Adipose tissue (tissue), 3 donors: ENCODE measurements around the gene ZBTB37. TPM values are rescaled to one million over a fixed set of nuclear protein-coding genes. Genes with fewer than 3 reads are reported as not detected.
"Not testable (repeated sequence)": the region's sequence is repeated elsewhere in the genome, so short reads cannot be mapped to it uniquely, and the experiment has no call there.

ENCODE experiments used
- H3K27ac ChIP-seq: one replicate; pipeline ENCODE4 v1.5.1; 2013; ENCODE audit warnings: low read depth, low read length
- WGBS, 3 donors: extraction: QIAGEN DNeasy Blood & Tissue Kit; methylation state at CpG; one replicate each; pipeline ENCODE4 v1.1.7; 2013; 5-methylcytosine and 5-hydroxymethylcytosine counted together
- polyA plus RNA-seq, 3 donors: library from polyadenylated mRNA; stranded (reverse); fragments of 200-250 nt; gene quantifications; one replicate each; pipeline ENCODE4 v1.2.3, GENCODE V29; 2013
- donor health status: healthy with polysubstance abuse.
- donor health status: Bipolar disorder and iron deficiency.
- donor health status: healthy.

ZBTB37 gene
- polyA plus RNA-seq, 3 donors, result 0.58 to 1.3 (median 1.1) TPM

GRCh38 chr1:173888749-173889148 lies 20.6 kb downstream of the ZBTB37 start:
- H3K27ac ChIP-seq, result no peak overlapping the region

DNA sequence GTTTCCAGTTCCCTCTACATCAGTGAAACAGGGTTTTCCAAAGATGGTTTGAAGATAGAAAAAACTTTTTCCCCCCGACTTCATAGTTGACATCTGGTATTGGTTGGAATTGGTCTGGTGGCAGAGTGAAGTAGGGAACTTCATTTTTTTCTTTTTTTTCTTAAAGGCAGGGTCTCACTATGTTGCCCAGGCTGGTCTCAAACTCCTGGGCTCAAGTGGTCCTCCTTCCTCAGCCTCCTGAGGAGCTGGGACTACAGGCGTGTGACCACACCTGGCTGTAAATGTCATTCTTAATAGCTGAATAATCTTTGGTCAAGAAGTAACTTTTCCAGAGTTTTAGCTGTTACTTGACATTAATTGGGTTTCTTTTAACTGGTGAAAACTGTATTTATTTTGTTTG lies 21.7 kb downstream of the ZBTB37 start:
- WGBS, 3 donors, result 97 to 99% (median 98%) methylated on average over 2 of the region's 2 CpGs
- no peak overlapping the region for H3K27ac ChIP-seq

DNA sequence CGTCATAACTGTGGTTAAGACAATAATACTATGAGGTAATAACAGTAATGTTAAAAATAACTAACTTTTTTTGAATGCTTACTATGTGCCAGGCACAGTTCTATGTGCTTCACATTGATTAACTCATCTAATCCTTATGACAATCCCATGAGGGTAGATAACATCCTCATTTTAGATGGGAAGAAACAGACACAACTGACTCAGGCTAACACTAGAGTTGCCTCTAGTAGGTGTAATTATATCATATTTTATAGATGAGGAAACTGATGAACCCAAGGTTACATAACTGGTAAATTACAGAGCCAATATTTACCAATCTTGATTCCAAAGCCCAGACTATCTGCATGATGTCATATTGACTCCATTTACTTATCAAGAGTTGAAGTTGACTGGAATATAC lies 25.4 kb downstream of the ZBTB37 start:
- WGBS, 3 donors, result 96 to 100% (median 96%) methylated on average over 1 of the region's 1 CpG
- no peak overlapping the region for H3K27ac ChIP-seq

DNA sequence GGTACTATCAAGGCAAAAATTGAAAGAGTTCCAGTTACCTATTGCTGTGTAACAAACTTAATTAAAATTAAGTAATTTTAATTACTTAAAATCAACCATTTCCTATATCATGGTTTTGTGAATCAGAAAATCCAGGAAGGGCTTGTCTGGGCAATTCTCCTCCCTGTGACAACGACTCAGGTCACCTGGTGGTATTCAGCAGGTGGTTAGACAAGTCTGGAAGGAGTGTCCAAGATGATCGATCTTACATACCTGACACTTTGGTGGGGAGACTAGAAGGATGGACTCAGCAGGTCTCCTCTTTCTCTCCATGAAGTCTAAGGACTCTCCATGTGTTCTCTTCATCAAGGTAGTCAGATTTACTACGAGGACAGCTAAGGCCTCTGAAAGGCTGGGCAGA lies 26.0 kb downstream of the ZBTB37 start:
- H3K27ac ChIP-seq, result no peak overlapping the region
- 72 to 94% (median 75%) methylated on average over 3 of the region's 3 CpGs for WGBS, 3 donors

DNA sequence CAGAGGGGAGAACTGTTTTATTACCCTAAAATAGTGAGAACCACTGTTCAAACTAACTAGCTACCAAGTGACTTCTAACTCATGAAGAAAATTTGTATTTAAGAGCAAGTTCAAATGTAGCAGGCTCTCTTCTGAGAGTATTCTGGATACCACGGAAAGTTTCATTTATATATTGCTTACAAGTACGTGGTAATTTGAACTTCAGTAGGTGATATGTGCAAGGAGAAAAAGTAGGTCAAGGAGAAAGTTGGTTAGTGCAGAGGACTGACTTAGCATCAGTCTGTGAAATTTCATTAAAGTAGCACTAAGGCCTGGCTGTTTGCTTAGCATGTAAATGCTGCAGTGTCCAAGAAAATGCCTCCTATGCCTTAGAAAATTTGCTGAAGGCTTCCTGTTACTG lies 32.2 kb downstream of the ZBTB37 start:
- 43 to 90% (median 80%) methylated on average over 2 of the region's 2 CpGs for WGBS, 3 donors
- no peak overlapping the region for H3K27ac ChIP-seq

GRCh38 chr1:173900992-173901391 lies 32.8 kb downstream of the ZBTB37 start:
- H3K27ac ChIP-seq, result no peak overlapping the region
- WGBS, 3 donors, result 50 to 67% (median 50%) methylated on average over 3 of the region's 3 CpGs

DNA sequence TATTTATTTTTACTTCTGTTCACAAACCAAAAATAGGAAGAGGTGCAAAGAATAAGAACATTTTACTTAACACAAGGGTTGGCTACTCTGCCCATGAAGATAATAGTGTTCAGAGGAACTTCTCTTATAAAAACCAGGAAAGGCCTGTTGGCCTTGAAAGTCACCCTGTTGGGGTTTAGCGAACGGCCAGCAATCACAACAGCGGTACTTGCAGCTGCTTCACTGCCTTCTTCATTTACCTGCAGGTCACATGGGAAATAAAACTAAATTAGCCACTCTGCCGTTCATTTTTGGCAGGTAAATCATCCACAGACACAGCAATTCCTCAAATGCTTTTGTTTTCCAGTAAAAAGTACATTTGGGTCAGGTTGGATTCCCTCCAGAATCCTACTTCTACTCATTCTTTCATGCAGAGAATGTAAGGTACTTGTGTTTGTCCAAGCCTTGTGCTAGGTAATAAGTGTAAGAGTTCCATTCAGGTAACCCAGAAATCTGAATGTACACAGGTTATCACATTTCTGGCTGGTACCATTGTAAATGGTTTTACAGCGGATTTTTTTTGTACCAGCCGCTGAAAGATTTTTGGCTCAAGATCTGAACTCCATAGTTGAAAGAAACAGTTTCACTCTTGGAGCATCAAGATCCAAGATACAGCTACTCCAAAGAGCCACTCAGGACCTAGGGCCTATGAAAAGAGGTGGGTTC lies 35.8 kb downstream of the ZBTB37 start:
- WGBS, 3 donors, result 36 to 85% (median 82%) methylated on average over 6 of the region's 6 CpGs
- no peak overlapping the region for H3K27ac ChIP-seq

GRCh38 chr1:173913111-173913510 lies 44.9 kb downstream of the ZBTB37 start:
- 87 to 92% (median 89%) methylated on average over 3 of the region's 3 CpGs for WGBS, 3 donors

DNA sequence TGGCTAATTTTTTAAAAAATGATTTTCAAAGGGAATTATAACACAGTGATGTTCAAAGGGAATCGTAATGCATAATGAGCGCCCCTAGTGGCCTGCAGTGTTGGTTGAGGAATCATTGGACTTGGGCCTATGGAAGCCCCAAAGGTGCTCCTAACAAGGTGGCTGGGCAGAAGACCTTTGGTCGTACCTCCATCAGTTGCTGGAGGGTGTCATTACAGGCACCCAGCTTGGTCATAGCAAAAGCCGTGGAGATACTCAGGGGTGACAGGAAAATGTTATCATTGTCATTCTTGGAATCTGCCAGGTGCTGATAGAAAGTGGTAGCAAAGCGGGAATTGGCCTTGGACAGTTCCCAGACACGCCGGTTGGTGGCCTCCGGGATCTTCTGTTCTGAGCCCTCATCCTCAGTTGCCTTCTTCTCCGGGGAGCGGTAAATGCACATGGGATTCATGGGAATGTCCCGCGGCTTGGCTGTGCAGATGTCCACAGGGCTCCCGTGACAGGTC lies 46.2 kb downstream of the ZBTB37 start:
- WGBS, 3 donors, result 85 to 90% (median 87%) methylated on average over 13 of the region's 13 CpGs
- no peak overlapping the region for H3K27ac ChIP-seq

More at GRCh38 chr1:173913111-173913510, 44.9 kb downstream of the ZBTB37 start:
- H3K27ac ChIP-seq, result no peak overlapping the region

DNA sequence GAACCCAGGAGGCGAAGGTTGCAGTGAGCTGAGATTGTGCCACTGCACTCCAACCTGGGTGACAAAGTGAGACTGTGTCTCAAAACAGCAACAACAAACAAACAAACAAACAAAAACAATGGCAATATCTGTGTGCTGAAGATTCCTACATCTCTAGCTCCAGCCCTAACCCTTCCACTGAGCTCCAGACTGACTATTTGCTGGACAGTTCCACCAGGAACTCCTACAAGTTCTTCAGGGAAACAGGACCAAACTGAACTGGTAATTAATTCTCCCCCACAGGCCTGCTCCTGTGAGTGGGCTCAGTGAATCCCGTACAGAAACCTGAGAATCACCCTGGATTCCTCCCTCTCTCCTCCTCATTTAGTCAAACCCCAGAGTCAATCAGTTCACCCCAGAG lies 47.4 kb downstream of the ZBTB37 start:
- WGBS, 3 donors, result 78 to 93% (median 84%) methylated on average over 2 of the region's 2 CpGs
- no peak overlapping the region for H3K27ac ChIP-seq

DNA sequence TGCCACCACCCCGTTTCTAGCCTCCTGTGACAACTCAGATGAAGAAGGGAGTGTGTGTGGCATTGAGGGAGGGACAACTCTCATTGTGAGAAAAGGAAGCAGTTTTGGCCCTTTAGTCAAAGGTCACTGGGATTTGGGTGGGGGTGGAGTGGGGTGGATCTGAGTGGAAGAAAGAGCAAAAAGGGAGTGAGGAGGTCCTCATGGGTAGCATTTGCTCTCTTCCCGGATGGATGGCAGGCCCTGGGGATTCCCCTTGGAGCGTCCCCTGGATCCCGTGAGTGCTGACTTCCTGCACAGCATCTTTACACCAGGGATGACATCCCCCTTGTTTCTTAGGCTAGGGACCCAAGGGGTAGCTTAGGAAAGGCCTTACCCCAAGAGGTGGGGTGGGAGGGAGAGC lies 48.5 kb downstream of the ZBTB37 start:
- H3K27ac ChIP-seq, result no peak overlapping the region
- 82 to 84% (median 84%) methylated on average over 4 of the region's 4 CpGs for WGBS, 3 donors

GRCh38 chr1:173917149-173917548 lies 49.0 kb downstream of the ZBTB37 start, which contains the start of gene SERPINC1:
Gene SERPINC1, minus strand, starts transcription at chr1:173917327. Its CDS starts 68 bp downstream, at chr1:173917259.
- WGBS, 3 donors, result 93 to 97% (median 97%) methylated on average over 3 of the region's 3 CpGs
- no peak within 1 kb of the TSS for H3K27ac ChIP-seq

GRCh38 chr1:173917635-173918493 lies 49.7 kb downstream of the ZBTB37 start:
- H3K27ac ChIP-seq, result no peak overlapping the region
- WGBS, 3 donors, result 84 to 91% (median 87%) methylated on average over 12 of the region's 12 CpGs

DNA sequence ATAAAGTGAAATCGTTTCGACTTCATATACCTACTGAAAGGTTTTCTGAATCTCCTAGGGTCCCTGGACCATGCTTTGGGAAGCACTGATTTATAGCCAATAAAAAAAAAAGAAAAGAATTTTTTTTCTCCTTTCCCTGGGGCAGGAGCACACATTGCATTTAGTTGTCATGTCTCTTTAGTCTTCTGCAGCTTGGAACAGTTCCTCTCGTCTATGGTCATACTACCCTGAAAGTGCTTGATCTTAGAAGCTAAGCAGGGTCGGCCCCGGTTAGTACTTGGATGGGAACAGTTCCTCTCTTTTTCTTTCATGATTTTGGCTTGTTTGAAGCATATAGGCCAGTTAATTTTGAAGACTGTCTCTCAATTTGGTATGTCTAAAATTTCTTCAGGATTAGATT lies 52.7 kb downstream of the ZBTB37 start:
- no peak overlapping the region for H3K27ac ChIP-seq
- WGBS, 3 donors, result 84 to 92% (median 88%) methylated on average over 5 of the region's 5 CpGs

- no peak overlapping the region for H3K27ac ChIP-seq
- 70 to 96% (median 84%) methylated on average over 8 of the region's 8 CpGs for WGBS, 3 donors
Observed at GRCh38 chr1:173925306-173926242, 57.4 kb downstream of the ZBTB37 start.

GRCh38 chr1:173930541-173930940 lies 62.4 kb downstream of the ZBTB37 start:
- not testable (repeated sequence) for H3K27ac ChIP-seq
- WGBS, 3 donors, result 94 to 97% (median 96%) methylated on average over 5 of the region's 5 CpGs

DNA sequence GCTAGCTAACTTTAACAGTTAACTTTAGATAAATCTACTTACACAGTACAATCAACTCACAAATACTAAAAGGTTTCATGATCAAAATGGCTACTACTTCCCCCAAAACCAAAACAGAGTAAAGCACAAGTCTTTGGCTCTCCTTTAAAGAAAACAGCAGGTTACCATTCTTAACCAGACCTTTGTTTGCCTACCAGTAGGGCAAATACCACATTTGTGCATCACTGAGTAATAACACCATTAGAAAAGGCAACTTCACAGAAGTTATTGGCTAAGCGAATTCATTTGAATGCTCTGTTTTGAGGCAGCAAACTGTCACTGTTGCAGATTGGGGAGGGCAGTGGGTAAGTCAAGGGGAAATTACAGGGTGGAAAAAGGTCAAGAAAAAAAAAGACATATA lies 66.3 kb downstream of the ZBTB37 start:
- H3K27ac ChIP-seq, result no peak overlapping the region
- 94 to 100% (median 98%) methylated on average over 1 of the region's 1 CpG for WGBS, 3 donors

DNA sequence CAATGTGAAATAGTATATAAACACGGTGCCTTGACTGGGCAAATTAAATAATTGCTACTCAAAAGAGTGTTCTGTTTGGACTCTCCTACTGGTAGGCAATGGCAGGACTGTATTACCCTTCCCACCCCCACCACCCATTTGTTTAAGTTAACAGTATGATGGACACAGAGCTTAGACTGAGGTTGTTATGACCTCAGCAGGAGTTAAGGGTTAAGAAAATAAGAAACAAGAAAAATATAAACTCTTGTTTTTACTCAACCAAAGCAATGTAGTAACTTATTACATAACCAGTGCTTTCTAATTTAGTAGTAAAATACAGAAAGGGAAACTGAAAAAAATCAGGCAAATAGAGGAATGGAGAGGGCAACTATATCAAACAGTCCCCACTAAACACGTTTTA lies 68.9 kb downstream of the ZBTB37 start:
- WGBS, 3 donors, result 75 to 88% (median 81%) methylated on average over 2 of the region's 2 CpGs
- no peak overlapping the region for H3K27ac ChIP-seq
